Measurements from ENCODE around the gene HOXB5.

- TF ChIP-seq EZH2phosphoT487 (IDR thresholded peaks at IDR 0.05; ENCODE audit: borderline replicate concordance): no peak
- TF ChIP-seq, protein P1, sequence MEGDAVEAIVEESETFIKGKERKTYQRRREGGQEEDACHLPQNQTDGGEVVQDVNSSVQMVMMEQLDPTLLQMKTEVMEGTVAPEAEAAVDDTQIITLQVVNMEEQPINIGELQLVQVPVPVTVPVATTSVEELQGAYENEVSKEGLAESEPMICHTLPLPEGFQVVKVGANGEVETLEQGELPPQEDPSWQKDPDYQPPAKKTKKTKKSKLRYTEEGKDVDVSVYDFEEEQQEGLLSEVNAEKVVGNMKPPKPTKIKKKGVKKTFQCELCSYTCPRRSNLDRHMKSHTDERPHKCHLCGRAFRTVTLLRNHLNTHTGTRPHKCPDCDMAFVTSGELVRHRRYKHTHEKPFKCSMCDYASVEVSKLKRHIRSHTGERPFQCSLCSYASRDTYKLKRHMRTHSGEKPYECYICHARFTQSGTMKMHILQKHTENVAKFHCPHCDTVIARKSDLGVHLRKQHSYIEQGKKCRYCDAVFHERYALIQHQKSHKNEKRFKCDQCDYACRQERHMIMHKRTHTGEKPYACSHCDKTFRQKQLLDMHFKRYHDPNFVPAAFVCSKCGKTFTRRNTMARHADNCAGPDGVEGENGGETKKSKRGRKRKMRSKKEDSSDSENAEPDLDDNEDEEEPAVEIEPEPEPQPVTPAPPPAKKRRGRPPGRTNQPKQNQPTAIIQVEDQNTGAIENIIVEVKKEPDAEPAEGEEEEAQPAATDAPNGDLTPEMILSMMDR (IDR thresholded peaks at IDR 0.05 in 2 of 3, conservative IDR thresholded peaks at IDR 0.05 in 1 of 3; ENCODE audit: borderline replicate concordance in 1 of 3, insufficient read depth in 1 of 3, low read depth in 2 of 3, low read length in 2 of 3): no peak
Measured at GRCh38 chr17:48565925-48566710, 27.5 kb downstream of the HOXB5 start.

All from HCT116 (cell line).